Keratinocyte (primary cell): ENCODE data around the gene LRRN3. TPM values are rescaled to one million over a fixed set of nuclear protein-coding genes. Genes with fewer than 3 reads are reported as not detected.

ENCODE experiments used
- DNase-seq: peaks from one replicate; pipeline ENCODE4 v3.0.0-alpha.2; 2011; ENCODE audit warnings: low read depth, missing footprints, low spot score
- FAIRE-seq: peaks from 2 replicates; lab custom pipeline; 2011; peaks lifted over from hg19 to GRCh38; lab: Jason Lieb, UNC
- H2AFZ ChIP-seq: 2 replicates; pipeline ENCODE4 v1.6.0; 2012; ENCODE audit warnings: low read length, control low read depth, inconsistent platforms; ENCODE audit not compliant: control insufficient read depth
- H3K27ac ChIP-seq: 2 replicates; pipeline ENCODE4 v1.5.1; 2011; ENCODE audit warnings: low read length; ENCODE audit not compliant: control insufficient read depth, insufficient read depth
- H3K27me3 ChIP-seq: 3 replicates; pipeline ENCODE4 v1.6.0; 2011; ENCODE audit warnings: low read length; ENCODE audit not compliant: control insufficient read depth, insufficient read depth; ENCODE audit errors: extremely low read depth
- H3K36me3 ChIP-seq, 2 experiments: 2 replicates in 1 of 2; 3 replicates in 1 of 2; pipeline ENCODE4 v1.5.1; 2011; ENCODE audit warnings: low read length in 2 of 2, mild to moderate bottlenecking in 1 of 2; ENCODE audit not compliant: control insufficient read depth in 2 of 2, insufficient read depth in 2 of 2; ENCODE audit errors: extremely low read depth in 1 of 2
- H3K4me1 ChIP-seq: 3 replicates; pipeline ENCODE4 v1.5.1; 2011; ENCODE audit warnings: low read length; ENCODE audit not compliant: control insufficient read depth, insufficient read depth; ENCODE audit errors: extremely low read depth
- H3K4me2 ChIP-seq: 3 replicates; pipeline ENCODE4 v1.6.0; 2011; ENCODE audit warnings: low read depth, low read length; ENCODE audit not compliant: control insufficient read depth, insufficient read depth; ENCODE audit errors: extremely low read depth
- H3K4me3 ChIP-seq, 3 experiments: fragments of 200-600 bp in 1 of 3; sonication (generic) in 1 of 3; 2 replicates in 2 of 3; 3 replicates in 1 of 3; pipeline ENCODE4 v1.5.1; 2011 to 2016; ENCODE audit warnings: low read length in 3 of 3, mild to moderate bottlenecking in 3 of 3, control low read depth in 2 of 3, inconsistent platforms in 1 of 3, low read depth in 1 of 3, mixed read lengths in 1 of 3, mixed run types in 1 of 3, moderate library complexity in 1 of 3; ENCODE audit not compliant: control insufficient read depth in 2 of 3, insufficient read depth in 2 of 3; ENCODE audit errors: extremely low read depth in 1 of 3
- H3K79me2 ChIP-seq: 2 replicates; pipeline ENCODE4 v1.6.0; 2012; ENCODE audit warnings: low read length; ENCODE audit not compliant: control insufficient read depth, insufficient read depth
- H3K9ac ChIP-seq: 3 replicates; pipeline ENCODE4 v1.6.0; 2011; ENCODE audit warnings: low read length; ENCODE audit not compliant: control insufficient read depth, insufficient read depth; ENCODE audit errors: extremely low read depth
- H3K9me1 ChIP-seq: 3 replicates; pipeline ENCODE4 v1.6.0; 2011; ENCODE audit warnings: low read length; ENCODE audit not compliant: control insufficient read depth, insufficient read depth; ENCODE audit errors: extremely low read depth
- H3K9me3 ChIP-seq: 2 replicates; pipeline ENCODE4 v1.5.1; 2012; ENCODE audit warnings: low read depth, low read length; ENCODE audit not compliant: control insufficient read depth
- H4K20me1 ChIP-seq: 3 replicates; pipeline ENCODE4 v1.6.0; 2011; ENCODE audit warnings: low read length; ENCODE audit not compliant: control insufficient read depth, insufficient read depth; ENCODE audit errors: extremely low read depth
- CTCF ChIP-seq, 3 experiments: IDR thresholded peaks in 1 of 3; conservative IDR thresholded peaks in 1 of 3; optimal IDR thresholded peaks in 1 of 3; 2 replicates in 2 of 3; 3 replicates in 1 of 3; pipeline versions ENCODE3 to v1.5.1; 2011; ENCODE audit warnings: low read length in 3 of 3, mild to moderate bottlenecking in 3 of 3, moderate library complexity in 2 of 3, control low read depth in 1 of 3, inconsistent platforms in 1 of 3; ENCODE audit not compliant: insufficient read depth in 2 of 3; ENCODE audit errors: extremely low read depth in 1 of 3
- EZH2 ChIP-seq: IDR thresholded peaks from one replicate; pipeline ENCODE4 v1.6.1; 2012; ENCODE audit warnings: inconsistent platforms, mild to moderate bottlenecking, low read length, moderate library complexity
- dilution Hi-C: fragments of 300-500 bp; cut with MboI; formaldehyde crosslinking; loops from one replicate; pipeline ENCODE4 v1.7.0; 2020; ENCODE audit warnings: low sequenced_read_pairs; ENCODE audit not compliant: extremely low pct_ligation_motif_present
- polyA plus RNA-seq, 5 experiments: library from polyadenylated mRNA; depleted of rRNA in 3 of 5; stranded (reverse) in 3 of 5; stranded (forward) in 1 of 5; unstranded in 1 of 5; fragments of >200 nt; gene quantifications; 1 replicate in 1 of 5; 2 replicates in 3 of 5; 3 replicates in 1 of 5; pipeline versions ENCODE4 v1.2.1 to v1.2.3, GENCODE V29; 2011 to 2012; ENCODE audit warnings: missing spikeins in 2 of 5, low read depth in 1 of 5, low replicate concordance in 1 of 5

Gene LRRN3
- polyA plus RNA-seq, 1 donor (not counting 4 experiments of a cell fraction or from before 2014, with no cell fraction given), result not detected

- dilution Hi-C loops, result no loop called here
- H3K27ac ChIP-seq, result no peak overlapping the region
Observed at GRCh38 chr7:111103136-111103535, 12.2 kb downstream of the LRRN3 start.

DNA sequence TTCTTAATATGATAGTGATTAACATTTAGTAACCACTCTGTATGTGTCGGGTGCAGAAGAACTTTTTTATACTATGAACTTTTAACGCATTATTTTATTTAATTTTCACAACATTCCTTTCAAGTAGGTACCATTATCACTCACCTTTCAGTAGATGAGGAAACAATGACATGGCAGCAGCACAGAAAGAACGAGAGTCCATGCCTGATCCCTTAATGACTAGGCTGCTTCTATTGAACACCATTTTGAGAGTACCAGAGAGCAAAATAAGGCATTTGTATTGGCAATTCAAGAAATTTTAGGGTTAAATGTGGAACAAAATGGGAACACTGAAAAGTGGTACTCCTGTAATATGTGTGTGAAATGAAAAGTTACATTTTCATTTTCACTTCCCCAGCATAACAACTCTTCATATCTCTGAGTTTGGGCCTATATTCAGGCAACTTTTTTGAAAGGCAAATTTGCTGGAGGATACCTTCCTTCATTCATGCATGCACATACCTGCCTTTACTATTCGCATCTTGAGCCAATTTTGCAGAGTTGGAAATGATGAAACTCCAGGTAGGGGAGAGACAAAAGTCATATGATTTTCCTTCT is 12.8 kb downstream of the LRRN3 start:
- Histone ChIP-seq H3K79me2 (no peaks in the 10 kb centered on the region), H2AFZ (no peak overlapping the region), H3K4me1 (no peaks in the 10 kb centered on the region), H3K9me3 (no peaks in the 10 kb centered on the region), H3K36me3 (no peaks in the 10 kb centered on the region), H3K9me1 (no peaks in the 10 kb centered on the region), H3K9ac (no peak overlapping the region), H4K20me1 (no peaks in the 10 kb centered on the region), H3K27ac (no peak overlapping the region), H3K4me3 (no peak overlapping the region), H3K4me2 (no peak overlapping the region), H3K27me3 (no peaks in the 10 kb centered on the region)
- FAIRE-seq (no peak), DNase-seq (no peak)
- dilution Hi-C loops, result no loop called here
- TF ChIP-seq CTCF (optimal IDR thresholded peaks at IDR 0.05 in 1 of 3, IDR thresholded peaks at IDR 0.05 in 1 of 3, conservative IDR thresholded peaks at IDR 0.05 in 1 of 3; ENCODE audit: extremely low read depth in 1 of 3, insufficient read depth in 2 of 3, low read length in 3 of 3) (no peak), EZH2 (no peak)

More at GRCh38 chr7:111103136-111103535, 12.2 kb downstream of the LRRN3 start:
- TF ChIP-seq EZH2 (no peak), CTCF (optimal IDR thresholded peaks at IDR 0.05 in 1 of 3, IDR thresholded peaks at IDR 0.05 in 1 of 3, conservative IDR thresholded peaks at IDR 0.05 in 1 of 3; ENCODE audit: extremely low read depth in 1 of 3, insufficient read depth in 2 of 3, low read length in 3 of 3) (no peak)
- Histone ChIP-seq H3K36me3 (no peaks in the 10 kb centered on the region), H3K9me3 (no peaks in the 10 kb centered on the region), H3K4me1 (no peaks in the 10 kb centered on the region), H3K27me3 (no peaks in the 10 kb centered on the region), H3K9me1 (no peaks in the 10 kb centered on the region), H3K79me2 (no peaks in the 10 kb centered on the region), H2AFZ (no peak overlapping the region), H3K4me3 (no peak overlapping the region), H4K20me1 (no peaks in the 10 kb centered on the region), H3K9ac (no peak overlapping the region), H3K4me2 (no peak overlapping the region)
- no peak for DNase-seq
- no peak for FAIRE-seq
